Measurements from ENCODE around the gene CUL5.
"Not testable (repeated sequence)": the region's sequence is repeated elsewhere in the genome, so short reads cannot be mapped to it uniquely, and the experiment has no call there.

The CUL5 gene

GRCh38 chr11:108018708-108019107 lies 10.0 kb downstream of the CUL5 start:
- no peak overlapping the region for H3K4me3 ChIP-seq (replicated peaks; ENCODE audit: low read depth, low read length)
- no peak for DNase-seq (ENCODE audit: extremely low read depth, low read depth)
- TF ChIP-seq CTCF (IDR thresholded peaks at IDR 0.05; ENCODE audit: low read depth, low read length, missing control alignments), result no peak

- DNase-seq (ENCODE audit: extremely low read depth, low read depth), result no peak
- H3K4me3 ChIP-seq (replicated peaks; ENCODE audit: low read depth, low read length), result no peak overlapping the region
- no peak for TF ChIP-seq CTCF (IDR thresholded peaks at IDR 0.05; ENCODE audit: low read depth, low read length, missing control alignments)
Observed at GRCh38 chr11:108019870-108020540, 11.3 kb downstream of the CUL5 start.

- no peak for DNase-seq (ENCODE audit: extremely low read depth, low read depth)
- no peak for TF ChIP-seq CTCF (IDR thresholded peaks at IDR 0.05; ENCODE audit: low read depth, low read length, missing control alignments)
- H3K4me3 ChIP-seq (replicated peaks; ENCODE audit: low read depth, low read length), result no peak overlapping the region
Observed at GRCh38 chr11:108025387-108026080, 16.8 kb downstream of the CUL5 start.

- H3K4me3 ChIP-seq (replicated peaks; ENCODE audit: low read depth, low read length), result no peak overlapping the region
- TF ChIP-seq CTCF (IDR thresholded peaks at IDR 0.05; ENCODE audit: low read depth, low read length, missing control alignments), result peak; percentile 27
- DNase-seq (ENCODE audit: extremely low read depth, low read depth), result no peak
Observed at GRCh38 chr11:108027057-108027456, 18.4 kb downstream of the CUL5 start.

- not testable (repeated sequence) for DNase-seq (ENCODE audit: extremely low read depth, low read depth); H3K4me3 ChIP-seq (replicated peaks; ENCODE audit: low read depth, low read length)
Observed at GRCh38 chr11:108028822-108029441, 20.2 kb downstream of the CUL5 start.

GRCh38 chr11:108031604-108032003 lies 22.9 kb downstream of the CUL5 start:
- H3K4me3 ChIP-seq (replicated peaks; ENCODE audit: low read depth, low read length); DNase-seq (ENCODE audit: extremely low read depth, low read depth): not testable (repeated sequence)

GRCh38 chr11:108032800-108033199 lies 24.1 kb downstream of the CUL5 start:
- no peak overlapping the region for H3K4me3 ChIP-seq (replicated peaks; ENCODE audit: low read depth, low read length)
- TF ChIP-seq CTCF (IDR thresholded peaks at IDR 0.05; ENCODE audit: low read depth, low read length, missing control alignments), result no peak
- DNase-seq (ENCODE audit: extremely low read depth, low read depth), result no peak

Measured in HFF-Myc (cell line).